IMR-90 (cell line): Measurements from ENCODE around the gene SEPSECS. TPM values are rescaled to one million over a fixed set of nuclear protein-coding genes. Genes with fewer than 3 reads are reported as not detected.

ENCODE experiments used
- ATAC-seq: fragments of 200-7000 bp; cut with Tn5 transposase; 2 replicates; pipeline ENCODE4 v1.9.1; 2020; ENCODE audit warnings: low read depth, mild to moderate bottlenecking, moderate library complexity
- BruUV-seq: library from RNA; stranded (reverse); fragments of 400-500 nt; replicated peaks from 2 replicates; lab custom pipeline; 2021; lab: Mats Ljungman, UMichigan
- CTCF ChIA-PET: fragments of 300-600 bp; formaldehyde crosslinking; extraction: SDS; loops from one replicate; lab custom pipeline; 2021; ENCODE audit warnings: antibody characterized with exemption; lab: Yijun Ruan, JAX
- POLR2A ChIA-PET: fragments of 300-600 bp; sonication (Branson Sonifier 250); formaldehyde crosslinking; loops from one replicate; lab custom pipeline; 2022; ENCODE audit warnings: antibody characterized with exemption; ENCODE audit not compliant: unreplicated experiment; lab: Charles Lee
- DNase-seq: peaks from one replicate; pipeline ENCODE4 v3.0.0; 2013
- H2AFZ ChIP-seq: replicated peaks from 2 replicates; pipeline ENCODE3; 2013; ENCODE audit warnings: low read length, mild to moderate bottlenecking; ENCODE audit not compliant: poor library complexity
- H2AK5ac ChIP-seq: 2 replicates; pipeline ENCODE4 v1.6.1; 2013; ENCODE audit warnings: low read depth, low read length, inconsistent platforms
- H2AK9ac ChIP-seq: replicated peaks from 2 replicates; pipeline ENCODE3; 2013; ENCODE audit warnings: mild to moderate bottlenecking, low read depth, low read length, moderate library complexity; ENCODE audit not compliant: poor library complexity
- H2BK120ac ChIP-seq: 2 replicates; pipeline ENCODE4 v1.6.1; 2013; ENCODE audit warnings: low read depth, low read length, inconsistent platforms
- H2BK15ac ChIP-seq: 3 replicates; pipeline ENCODE4 v1.6.1; 2013; ENCODE audit warnings: low read depth, low read length, inconsistent platforms
- H2BK20ac ChIP-seq: 2 replicates; pipeline ENCODE4 v1.6.1; 2013; ENCODE audit warnings: low read depth, mild to moderate bottlenecking, inconsistent platforms, low read length, moderate library complexity
- H2BK5ac ChIP-seq: 2 replicates; pipeline ENCODE4 v1.6.1; 2013; ENCODE audit warnings: mild to moderate bottlenecking, low read depth, low read length, inconsistent platforms; ENCODE audit not compliant: poor library complexity, severe bottlenecking
- H3K14ac ChIP-seq: replicated peaks from 2 replicates; pipeline ENCODE4 v1.6.1; 2013; ENCODE audit warnings: low read depth, low read length, inconsistent platforms
- H3K18ac ChIP-seq: 2 replicates; pipeline ENCODE4 v1.6.1; 2013; ENCODE audit warnings: low read depth, low read length, control low read depth
- H3K23ac ChIP-seq: 2 replicates; pipeline ENCODE4 v1.6.1; 2013; ENCODE audit warnings: low read depth, low read length, inconsistent platforms
- H3K27ac ChIP-seq: 2 replicates; pipeline ENCODE4 v1.5.1; 2013; ENCODE audit warnings: mild to moderate bottlenecking, control low read depth, low read length; ENCODE audit not compliant: insufficient read depth
- H3K27me3 ChIP-seq: 2 replicates; pipeline ENCODE4 v1.6.1; 2013; ENCODE audit warnings: low read length; ENCODE audit not compliant: control insufficient read depth, insufficient read depth
- H3K36me3 ChIP-seq: 2 replicates; pipeline ENCODE4 v1.6.1; 2013; ENCODE audit warnings: low read length, mixed read lengths; ENCODE audit not compliant: control insufficient read depth, insufficient read depth
- H3K4ac ChIP-seq: 2 replicates; pipeline ENCODE4 v1.6.1; 2013; ENCODE audit warnings: low read depth, low read length, inconsistent platforms
- H3K4me1 ChIP-seq: 2 replicates; pipeline ENCODE4 v1.6.1; 2013; ENCODE audit warnings: low read length, mixed read lengths; ENCODE audit not compliant: control insufficient read depth, insufficient read depth
- H3K4me2 ChIP-seq: 2 replicates; pipeline ENCODE4 v1.6.1; 2013; ENCODE audit warnings: low read depth, mild to moderate bottlenecking, control low read depth, low read length, moderate library complexity
- H3K4me3 ChIP-seq: 2 replicates; pipeline ENCODE4 v1.5.1; 2013; ENCODE audit warnings: low read depth, mild to moderate bottlenecking, control low read depth, low read length, moderate library complexity; ENCODE audit not compliant: insufficient read depth
- H3K56ac ChIP-seq: 2 replicates; pipeline ENCODE4 v1.6.1; 2013; ENCODE audit warnings: low read length, inconsistent platforms; ENCODE audit not compliant: insufficient read depth; ENCODE audit errors: extremely low read depth
- H3K79me1 ChIP-seq, 2 experiments: 2 replicates each; pipeline ENCODE4 v1.6.1; 2013; ENCODE audit warnings: low read length in 2 of 2, inconsistent platforms in 1 of 2, low read depth in 1 of 2
- H3K9ac ChIP-seq: 2 replicates; pipeline ENCODE4 v1.6.1; 2013; ENCODE audit warnings: low read depth, low read length, control low read depth
- H3K9me1 ChIP-seq: 2 replicates; pipeline ENCODE4 v1.6.1; 2013; ENCODE audit warnings: low read length, inconsistent platforms; ENCODE audit not compliant: insufficient read depth
- H3K9me3 ChIP-seq: 2 replicates; pipeline ENCODE4 v1.6.1; 2013; ENCODE audit warnings: low read length; ENCODE audit not compliant: control insufficient read depth, insufficient read depth
- H4K20me1 ChIP-seq: 2 replicates; pipeline ENCODE4 v1.6.1; 2013; ENCODE audit warnings: low read length, inconsistent platforms; ENCODE audit not compliant: insufficient read depth
- H4K5ac ChIP-seq: 2 replicates; pipeline ENCODE4 v1.6.1; 2013; ENCODE audit warnings: mild to moderate bottlenecking, low read depth, low read length, control low read depth
- H4K8ac ChIP-seq, 2 experiments: 2 replicates each; pipeline ENCODE4 v1.6.1; 2013; ENCODE audit warnings: low read depth in 2 of 2, low read length in 2 of 2, control low read depth in 1 of 2, inconsistent platforms in 1 of 2
- H4K91ac ChIP-seq: 2 replicates; pipeline ENCODE4 v1.6.1; 2013; ENCODE audit warnings: low read depth, low read length, inconsistent platforms; ENCODE audit not compliant: insufficient read depth
- ELK1 ChIP-seq: fragments of 150-350 bp; IDR thresholded peaks from 2 replicates; pipeline ENCODE4 v1.6.1; 2016; ENCODE audit warnings: low read depth, mild to moderate bottlenecking, low read length, moderate library complexity, borderline replicate concordance
- MAZ ChIP-seq: IDR thresholded peaks from 2 replicates; pipeline ENCODE4 v1.6.1; 2012; ENCODE audit warnings: low read depth, mild to moderate bottlenecking, low read length, improper control_type of control experiment, moderate library complexity, borderline replicate concordance
- POLR2A ChIP-seq: IDR thresholded peaks from 2 replicates; pipeline ENCODE4 v1.6.1; 2012; ENCODE audit warnings: mild to moderate bottlenecking, low read depth, low read length
- USF2 ChIP-seq: fragments of 150-350 bp; IDR thresholded peaks from 2 replicates; pipeline ENCODE4 v1.6.1; 2017; ENCODE audit warnings: mild to moderate bottlenecking, antibody characterized with exemption, low read length, low read depth
- WGBS, 2 experiments: methylation state at CpG; one replicate each; pipeline versions ENCODE4 v1.1.5 to v1.1.7; 2013; ENCODE audit warnings: missing lambda C conversion rate in 2 of 2; ENCODE audit not compliant: insufficient read length in 1 of 2; ENCODE audit errors: extremely low coverage in 2 of 2; 5-methylcytosine and 5-hydroxymethylcytosine counted together
- dilution Hi-C: fragments of 300-500 bp; cut with HindIII; formaldehyde crosslinking; loops from one replicate; pipeline ENCODE4 v1.14.3; 2018; ENCODE audit warnings: low sequenced_read_pairs; ENCODE audit not compliant: unreplicated experiment
- in situ Hi-C: fragments of 300-500 bp; cut with MboI; formaldehyde crosslinking; loops from 3 replicates; pipeline ENCODE4 v1.14.3; 2019; ENCODE audit warnings: low sequenced_read_pairs, inconsistent platforms, mixed read lengths
- intact Hi-C: fragments of 100-400 bp; cut with micrococcal nuclease; formaldehyde crosslinking; loops from 2 replicates; pipeline ENCODE4 v1.10.0; 2022
- polyA plus RNA-seq, 3 experiments: library from polyadenylated mRNA; depleted of rRNA; stranded (reverse); fragments of >200 nt; gene quantifications; 2 replicates each; pipeline ENCODE4 v1.2.3, GENCODE V29; 2012; ENCODE audit warnings: low replicate concordance in 1 of 3
- total RNA-seq: library from RNA; depleted of rRNA; stranded (reverse); fragments of >200 nt; gene quantifications from 2 replicates; pipeline ENCODE4 v1.2.3, GENCODE V29; 2012

Gene SEPSECS
- total and polyA plus RNA-seq, 2 of the 4 experiments (the other 2 are of a cell fraction): 1.7 to 5.0 TPM

- no TSS peak for BruUV-seq
Observed at GRCh38 chr4:25160714-25161592, 704 bp upstream of the SEPSECS start.

More at GRCh38 chr4:25160714-25161592, 704 bp upstream of the SEPSECS start:
- Histone ChIP-seq H3K4me1 (peaks cover 2% of the 10 kb centered on the region; the same call in 1 of the 2 replicates), H2BK120ac (peak overlapping the region; percentile 37), H2AK9ac (peak overlapping the region; percentile 63), H3K27me3 (no peaks in the 10 kb centered on the region), H4K8ac (peak overlapping the region; percentile 34 to 67), H3K9me1 (no peaks in the 10 kb centered on the region; the same call in 1 of the 2 replicates), H3K23ac (peak overlapping the region; percentile 52; the same call in 1 of the 2 replicates), H3K4ac (peak overlapping the region; percentile 8), H3K9ac (peak overlapping the region; percentile 62), H2BK20ac (0 out of 2 replicates have a peak overlapping the region, but pooled peaks have one; percentile 29), H2AK5ac (no peak overlapping the region), H2AFZ (peak overlapping the region; percentile 96), H3K14ac (peak overlapping the region; percentile 5; the same call in 1 of the 2 replicates), H3K4me3 (peak overlapping the region; percentile 66), H4K5ac (peak overlapping the region; percentile 84), H3K36me3 (no peaks in the 10 kb centered on the region), H3K18ac (peak overlapping the region; percentile 42; the same call in 1 of the 2 replicates), H2BK5ac (peak overlapping the region; percentile 75), H4K20me1 (no peaks in the 10 kb centered on the region), H3K27ac (peak overlapping the region; percentile 51), H2BK15ac (0 out of 3 replicates have a peak overlapping the region, but pooled peaks have one; percentile 17), H3K79me1 (peaks cover 3 to 13% of the 10 kb centered on the region in 2 experiments; a peak in 3 of 4 replicates), H3K9me3 (no peaks in the 10 kb centered on the region), H3K56ac (peak overlapping the region; percentile 64), H3K4me2 (peak overlapping the region; percentile 80), H4K91ac (peak overlapping the region; percentile 43)
- dilution Hi-C loops: no loop called here
- DNase-seq: no peak
- TF ChIP-seq POLR2A: peak; percentile 33; the same call in 1 of the 2 replicates
- peak; percentile 77 for TF ChIP-seq USF2
- TF ChIP-seq ELK1: no peak
- no peak for TF ChIP-seq MAZ
- in situ Hi-C loops: no loop called here
- WGBS, 2 experiments: 0 to 100% methylated on average over 1 to 2 of the region's 16 CpGs
- ChIA-PET POLR2A (interaction anchor here (0.6 kb wide), 2 partner anchors 98 to 878 kb away, joined by 3 to 7 read pairs; no protein-coding TSS in a partner anchor), CTCF (interaction anchor here (0.9 to 1.8 kb wide), 3 partner anchors 12 to 151 kb away, joined by 3 to 7 read pairs (median 3); no protein-coding TSS in a partner anchor)
- peak; percentile 55 for ATAC-seq
- intact Hi-C loops: loop anchor here (1.0 to 2.0 kb wide), 2 partner anchors 151 to 206 kb away; partner anchors contain the start of gene ZCCHC4
